Islet precursor cell (in vitro differentiated cells): ENCODE measurements around the gene FBXO2.
"Not testable (repeated sequence)": the region's sequence is repeated elsewhere in the genome, so short reads cannot be mapped to it uniquely, and the experiment has no call there.

Experiments used
- DNase-seq: peaks from one replicate; pipeline ENCODE4 v3.0.0-alpha.2; 2018

FBXO2 gene

DNA sequence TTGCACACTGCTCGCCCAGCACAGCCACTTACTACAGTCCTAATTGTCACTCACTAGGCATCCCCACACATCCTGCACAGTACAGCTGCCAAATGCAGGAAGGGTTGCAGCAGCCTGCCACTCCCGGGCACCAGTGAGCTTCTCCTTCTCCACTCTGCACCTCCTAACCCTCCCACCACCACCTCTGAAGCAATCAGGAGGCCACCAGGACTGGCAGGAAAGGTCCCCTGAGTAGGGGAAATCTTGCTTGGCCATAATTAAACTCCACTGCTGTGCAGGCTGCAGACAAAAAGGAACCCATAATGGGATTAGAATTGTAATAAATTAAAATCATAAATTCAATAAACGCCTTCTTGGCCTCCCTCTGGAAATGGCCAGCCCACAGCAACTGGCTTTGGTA, 31.8 kb downstream of the FBXO2 start:
- DNase-seq: no peak

GRCh38 chr1:11620924-11621323, 33.3 kb downstream of the FBXO2 start:
- no peak for DNase-seq

DNA sequence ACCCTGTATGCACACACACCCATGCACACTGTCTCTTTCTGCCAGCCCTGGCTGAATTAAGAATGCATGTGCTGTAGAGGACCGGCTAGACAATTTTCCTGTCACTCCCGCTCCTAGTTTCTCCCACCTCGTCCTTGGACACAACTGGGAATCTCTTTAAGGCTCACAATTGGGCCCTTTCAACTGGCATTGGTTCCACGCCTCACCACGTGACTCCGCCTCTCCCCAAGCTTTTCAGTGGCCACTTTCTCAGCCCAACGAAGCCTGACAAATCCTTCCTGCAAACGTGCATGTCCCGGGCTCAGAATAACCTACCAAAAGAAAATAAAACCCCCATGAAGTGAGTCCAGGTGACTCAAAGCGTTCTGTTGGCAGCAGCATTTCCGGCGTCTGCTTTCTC, 33.8 kb downstream of the FBXO2 start:
- DNase-seq: no peak

- no peak for DNase-seq
Observed at GRCh38 chr1:11617741-11618140, 36.5 kb downstream of the FBXO2 start.

DNA sequence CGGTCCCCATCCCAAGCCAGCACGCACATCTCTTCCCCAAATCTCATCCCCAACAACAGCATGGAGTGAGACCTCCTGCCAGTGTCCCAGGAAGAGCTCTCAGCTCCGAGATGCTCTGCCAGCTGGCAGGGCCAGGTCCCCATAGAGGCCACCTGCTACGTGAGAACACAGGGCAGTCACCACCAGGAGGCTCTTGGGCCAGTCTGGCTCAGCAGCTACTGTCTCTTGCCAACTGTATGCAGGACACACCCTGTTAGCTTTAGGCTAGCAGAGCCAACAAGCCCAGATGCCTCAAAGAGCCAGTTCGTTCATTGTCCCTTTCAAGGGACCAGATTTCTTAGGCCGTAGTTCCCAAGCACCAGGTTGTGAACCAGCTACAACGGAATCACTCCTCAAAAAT, 36.9 kb downstream of the FBXO2 start:
- DNase-seq: no peak

GRCh38 chr1:11616766-11617165, 37.5 kb downstream of the FBXO2 start:
- no peak for DNase-seq

- no peak for DNase-seq
Observed at GRCh38 chr1:11615090-11615489, 39.1 kb downstream of the FBXO2 start.

- DNase-seq: no peak
Observed at GRCh38 chr1:11613347-11613746, 40.9 kb downstream of the FBXO2 start.

GRCh38 chr1:11611638-11612327, 42.4 kb downstream of the FBXO2 start:
- no peak for DNase-seq

DNA sequence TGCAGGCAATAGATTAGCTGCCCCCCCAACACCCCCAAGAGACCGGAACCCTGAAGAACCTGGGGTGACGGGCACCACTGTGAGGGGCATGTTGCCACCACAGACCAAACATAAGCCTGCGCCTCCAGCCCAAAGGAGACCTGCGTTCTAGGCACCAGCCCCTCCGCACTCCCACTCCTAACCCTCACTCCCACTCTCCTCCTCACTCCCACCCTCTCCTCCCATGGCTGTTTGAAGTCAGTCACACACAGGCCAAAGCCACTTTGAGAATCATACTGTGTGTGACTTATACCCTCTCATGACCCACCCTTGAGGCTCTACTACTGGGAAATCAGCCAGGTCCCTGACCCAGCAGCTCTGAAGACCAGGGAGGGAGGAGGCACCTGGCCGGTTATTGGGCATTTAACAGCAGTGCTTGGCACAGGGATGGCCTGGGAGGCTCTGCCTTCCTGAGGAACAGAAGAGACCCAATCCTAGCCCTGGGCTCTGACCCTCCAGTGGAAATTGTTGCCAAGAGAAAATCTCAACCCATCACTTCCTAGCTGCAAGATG, 43.5 kb downstream of the FBXO2 start:
- no peak for DNase-seq

GRCh38 chr1:11609378-11609777, 44.9 kb downstream of the FBXO2 start:
- DNase-seq: not testable (repeated sequence)

- not testable (repeated sequence) for DNase-seq
Observed at GRCh38 chr1:11608596-11609130, 45.6 kb downstream of the FBXO2 start.

- no peak for DNase-seq
Observed at GRCh38 chr1:11606775-11607174, 47.5 kb downstream of the FBXO2 start.

- DNase-seq: no peak
Observed at GRCh38 chr1:11602981-11603380, 51.2 kb downstream of the FBXO2 start.

DNA sequence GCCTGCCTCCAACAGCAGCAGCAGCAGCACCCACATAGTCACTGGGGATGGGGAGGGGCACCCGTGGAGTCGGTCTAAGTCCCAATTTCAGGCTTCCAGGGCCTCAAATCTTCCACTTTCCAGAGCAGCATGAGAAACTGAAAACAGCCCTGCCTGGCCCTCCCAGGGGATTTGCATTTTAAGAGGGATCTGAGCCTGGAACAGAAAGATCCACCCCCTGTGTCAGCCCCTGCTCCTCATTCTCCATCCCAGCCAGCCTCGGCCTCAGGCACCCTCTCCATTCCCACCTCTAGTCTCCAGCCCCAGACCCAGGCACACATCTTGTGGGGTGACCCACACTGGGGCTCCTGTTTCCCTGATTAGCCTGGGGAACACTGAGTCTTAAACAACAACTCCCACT, 51.8 kb downstream of the FBXO2 start:
- DNase-seq: no peak

DNA sequence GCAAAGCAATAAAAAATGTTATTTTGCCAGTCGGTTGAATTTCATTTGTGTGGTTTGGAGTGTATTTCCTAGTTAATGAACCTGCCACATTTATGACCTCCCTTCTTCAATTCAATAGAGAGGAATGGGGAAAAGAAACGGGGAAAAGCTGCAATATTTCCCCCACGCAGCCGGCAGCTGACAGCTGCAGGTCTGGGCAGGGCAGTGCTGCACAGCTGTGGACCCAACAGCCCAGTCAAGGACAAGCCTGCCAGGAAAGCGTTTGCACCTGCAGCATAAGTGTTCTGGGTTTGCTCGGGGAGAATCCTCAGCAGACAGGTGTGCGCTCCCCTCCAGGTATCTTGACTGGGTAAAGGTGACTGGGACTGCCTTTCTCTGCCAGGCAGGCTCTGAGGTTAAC, 53.4 kb downstream of the FBXO2 start:
- DNase-seq: no peak

GRCh38 chr1:11599891-11600576, 54.2 kb downstream of the FBXO2 start:
- DNase-seq: no peak

GRCh38 chr1:11598461-11598860, 55.8 kb downstream of the FBXO2 start:
- DNase-seq: no peak
